ENCODE results near the gene PRKAR1B. TPM values are rescaled to one million over a fixed set of nuclear protein-coding genes. Genes with fewer than 3 reads are reported as not detected.
A peak's percentile ranks its signal among the peaks of the same experiment; 100 is the strongest.
"Not testable (repeated sequence)": the region's sequence is repeated elsewhere in the genome, so short reads cannot be mapped to it uniquely, and the experiment has no call there.

PRKAR1B gene
- total and polyA plus RNA-seq, 8 donors, result 2.5 to 8.4 (median 5.3) TPM

DNA sequence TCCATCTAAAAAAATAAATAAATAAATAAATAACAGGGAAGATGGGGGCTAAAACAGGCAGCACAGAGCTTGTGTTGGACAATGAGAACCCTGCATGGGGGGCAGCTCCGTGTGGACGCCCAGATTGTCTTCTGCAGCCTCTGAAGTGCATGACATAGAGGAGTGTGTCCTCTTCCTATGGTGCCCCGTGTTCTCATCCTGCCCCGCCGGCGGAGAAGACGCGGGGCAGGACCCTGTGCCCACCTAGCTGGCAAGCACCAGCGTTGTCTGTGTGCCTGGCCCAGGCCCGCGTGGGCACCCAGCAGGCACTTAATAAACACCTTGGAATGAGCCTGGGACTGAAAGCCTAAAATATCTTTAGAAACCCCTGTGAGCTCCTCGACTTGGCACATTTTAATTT, 89.3 kb downstream of the PRKAR1B start:
- Histone ChIP-seq H3K9me3 (no peaks in the 10 kb centered on the region), H3K4me1 (no peaks in the 10 kb centered on the region), H3K4me3 (no peak overlapping the region), H3K27ac (no peak overlapping the region), H3K36me3 (no peaks in the 10 kb centered on the region), H3K27me3 (no peaks in the 10 kb centered on the region)
- FAIRE-seq (no peak), ATAC-seq (no peak), DNase-seq (peak in 1 of 6 donors; percentile 37)
- 91 to 94% methylated on average over 12 of the region's 12 CpGs for WGBS, 2 donors
- TF ChIP-seq, protein P1, sequence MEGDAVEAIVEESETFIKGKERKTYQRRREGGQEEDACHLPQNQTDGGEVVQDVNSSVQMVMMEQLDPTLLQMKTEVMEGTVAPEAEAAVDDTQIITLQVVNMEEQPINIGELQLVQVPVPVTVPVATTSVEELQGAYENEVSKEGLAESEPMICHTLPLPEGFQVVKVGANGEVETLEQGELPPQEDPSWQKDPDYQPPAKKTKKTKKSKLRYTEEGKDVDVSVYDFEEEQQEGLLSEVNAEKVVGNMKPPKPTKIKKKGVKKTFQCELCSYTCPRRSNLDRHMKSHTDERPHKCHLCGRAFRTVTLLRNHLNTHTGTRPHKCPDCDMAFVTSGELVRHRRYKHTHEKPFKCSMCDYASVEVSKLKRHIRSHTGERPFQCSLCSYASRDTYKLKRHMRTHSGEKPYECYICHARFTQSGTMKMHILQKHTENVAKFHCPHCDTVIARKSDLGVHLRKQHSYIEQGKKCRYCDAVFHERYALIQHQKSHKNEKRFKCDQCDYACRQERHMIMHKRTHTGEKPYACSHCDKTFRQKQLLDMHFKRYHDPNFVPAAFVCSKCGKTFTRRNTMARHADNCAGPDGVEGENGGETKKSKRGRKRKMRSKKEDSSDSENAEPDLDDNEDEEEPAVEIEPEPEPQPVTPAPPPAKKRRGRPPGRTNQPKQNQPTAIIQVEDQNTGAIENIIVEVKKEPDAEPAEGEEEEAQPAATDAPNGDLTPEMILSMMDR (IDR thresholded peaks at IDR 0.05), result no peak
- intact Hi-C loops (cut with DNase I), result loop anchor here in 2 of 3 donors (5.0 to 10.0 kb wide), 2 partner anchors 303 to 311 kb away; no protein-coding TSS in a partner anchor

DNA sequence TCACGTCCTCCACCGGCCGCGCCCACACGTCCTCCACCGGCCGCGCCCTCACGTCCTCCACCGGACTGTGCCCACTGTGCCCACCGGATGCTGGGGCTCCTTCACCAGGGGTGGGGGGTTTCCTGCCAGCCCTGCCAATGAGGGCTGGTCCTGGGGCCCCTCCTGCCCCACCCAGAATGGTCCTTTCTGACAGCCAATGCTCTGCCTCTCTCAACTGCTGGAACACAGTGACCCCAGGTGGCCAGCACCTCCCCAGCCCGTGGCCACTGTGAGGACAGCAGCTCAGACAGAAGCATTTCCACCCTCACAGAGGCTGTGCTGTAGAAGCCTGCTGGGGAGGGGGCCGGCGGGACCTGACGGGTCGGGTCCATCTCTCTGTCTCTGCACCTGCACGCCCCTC, 90.7 kb downstream of the PRKAR1B start:
- H3K4me3 ChIP-seq, result no peak overlapping the region
- H3K4me1 ChIP-seq, result no peaks in the 10 kb centered on the region
- H3K27me3 ChIP-seq, result no peaks in the 10 kb centered on the region
- H3K27ac ChIP-seq, result no peak overlapping the region
- TF ChIP-seq, protein P1 (IDR thresholded peaks at IDR 0.05), result peak in 3 of 4 donors; percentile 10 to 31 (median 19)
- WGBS, 2 donors, result 72 to 82% methylated on average over 15 to 17 of the region's 17 CpGs
- H3K9me3 ChIP-seq, result no peaks in the 10 kb centered on the region
- ATAC-seq (peak; percentile 43 to 90 (median 75)), FAIRE-seq (no peak), DNase-seq (peak in 5 of 6 donors; percentile 20 to 80 (median 57))
- intact Hi-C loops (cut with DNase I), result loop anchor here in 2 of 3 donors (5.0 to 10.0 kb wide), 2 partner anchors 302 to 309 kb away; no protein-coding TSS in a partner anchor
- no peaks in the 10 kb centered on the region for H3K36me3 ChIP-seq

DNA sequence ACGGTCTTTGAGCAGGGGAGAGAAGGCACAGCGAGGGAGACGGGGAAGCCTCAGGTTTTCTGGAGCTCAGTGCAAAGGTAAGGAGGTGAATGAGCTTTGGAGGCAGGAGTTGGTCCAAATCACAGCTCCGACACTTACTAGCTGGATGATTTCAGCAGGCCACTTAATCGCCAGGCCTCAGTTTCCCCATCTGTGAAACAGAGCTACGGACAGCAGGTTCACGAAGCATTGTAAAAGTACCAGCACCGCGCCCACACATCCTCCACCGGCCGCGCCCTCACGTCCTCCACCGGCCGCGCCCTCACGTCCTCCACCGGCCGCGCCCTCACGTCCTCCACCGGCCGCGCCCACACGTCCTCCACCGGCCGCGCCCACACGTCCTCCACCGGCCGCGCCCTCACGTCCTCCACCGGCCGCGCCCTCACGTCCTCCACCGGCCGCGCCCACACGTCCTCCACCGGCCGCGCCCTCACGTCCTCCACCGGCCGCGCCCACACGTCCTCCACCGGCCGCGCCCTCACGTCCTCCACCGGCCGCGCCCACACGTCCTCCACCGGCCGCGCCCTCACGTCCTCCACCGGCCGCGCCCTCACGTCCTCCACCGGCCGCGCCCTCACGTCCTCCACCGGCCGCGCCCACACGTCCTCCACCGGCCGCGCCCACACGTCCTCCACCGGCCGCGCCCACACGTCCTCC, 91.2 kb downstream of the PRKAR1B start:
- H3K27ac ChIP-seq, DNase-seq, H3K9me3 ChIP-seq, H3K27me3 ChIP-seq, FAIRE-seq, H3K36me3 ChIP-seq, ATAC-seq, H3K4me3 ChIP-seq, H3K4me1 ChIP-seq: not testable (repeated sequence)
- 93 to 94% methylated on average over 64 to 80 of the region's 81 CpGs for whole genome bisulfite sequencing, 2 donors
- intact Hi-C loops (cut with DNase I), result loop anchor here in 2 of 3 donors (5.0 to 10.0 kb wide), 2 partner anchors 301 to 309 kb away; no protein-coding TSS in a partner anchor

DNA sequence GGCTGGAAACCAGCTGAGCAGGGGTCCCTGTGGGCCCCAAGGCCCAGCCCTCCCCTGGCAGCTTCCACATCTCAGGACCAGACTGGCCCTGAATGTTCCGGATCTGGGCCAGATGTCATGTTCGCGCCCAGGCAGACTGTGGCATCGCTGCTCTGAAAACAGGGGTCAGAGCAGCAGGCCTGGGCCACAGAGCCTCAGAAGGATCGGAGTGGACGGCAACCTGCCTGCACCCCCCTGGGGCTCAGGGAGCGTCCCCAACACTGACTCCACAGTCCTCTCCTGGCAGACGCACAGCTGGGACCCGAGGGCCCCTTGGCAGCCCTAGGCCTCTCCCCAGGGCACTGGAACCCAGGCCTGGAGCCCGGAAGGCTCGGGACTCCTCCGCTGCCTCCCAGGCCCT, 91.9 kb downstream of the PRKAR1B start:
- Histone ChIP-seq H3K36me3 (no peaks in the 10 kb centered on the region), H3K27me3 (no peaks in the 10 kb centered on the region), H3K4me1 (no peaks in the 10 kb centered on the region), H3K9me3 (no peaks in the 10 kb centered on the region), H3K4me3 (no peak overlapping the region), H3K27ac (no peak overlapping the region)
- TF ChIP-seq, protein P1 (IDR thresholded peaks at IDR 0.05), result no peak
- DNase-seq (peak in 2 of 6 donors; percentile 50 to 58), ATAC-seq (no peak), FAIRE-seq (no peak)
- intact Hi-C loops (cut with DNase I), result loop anchor here in 2 of 3 donors (5.0 to 10.0 kb wide), 2 partner anchors 300 to 308 kb away; no protein-coding TSS in a partner anchor
- 93 to 97% methylated on average over 12 of the region's 12 CpGs for WGBS, 2 donors

DNA sequence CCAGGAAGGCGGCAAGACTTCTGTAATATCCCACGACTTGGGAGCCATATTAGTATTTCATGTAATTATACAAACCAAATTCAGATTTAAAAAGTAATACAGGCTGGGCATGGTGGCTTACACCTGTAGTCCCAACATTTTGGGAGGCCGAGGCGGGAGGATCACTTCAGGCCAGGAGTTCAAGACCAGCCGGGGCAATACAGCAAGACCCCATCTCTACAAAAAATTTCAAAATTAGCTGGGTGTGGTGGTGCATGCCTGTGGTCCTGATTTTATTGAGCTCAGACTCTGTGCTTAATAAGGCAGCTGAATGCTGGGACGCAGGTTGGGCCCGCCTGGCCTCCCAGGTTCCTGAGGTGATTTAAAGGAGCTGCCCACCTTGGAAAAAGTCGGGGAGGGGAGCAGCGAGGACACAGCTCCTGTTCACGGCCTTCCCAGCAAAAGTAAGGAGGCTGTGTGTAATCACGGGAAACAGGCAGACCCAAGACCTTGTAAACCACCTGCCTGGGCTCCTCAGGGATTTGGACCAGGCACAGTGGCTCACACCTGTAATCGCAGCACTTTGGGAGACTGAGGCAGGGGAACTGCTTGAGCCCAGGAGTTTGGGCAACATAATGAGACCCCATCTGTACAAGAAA, 93.6 kb downstream of the PRKAR1B start:
- ATAC-seq, result no peak
- Histone ChIP-seq H3K36me3 (no peaks in the 10 kb centered on the region), H3K27me3 (no peaks in the 10 kb centered on the region), H3K4me1 (no peaks in the 10 kb centered on the region), H3K9me3 (no peaks in the 10 kb centered on the region), H3K27ac (no peak overlapping the region), H3K4me3 (no peak overlapping the region)
- TF ChIP-seq, protein P1 (IDR thresholded peaks at IDR 0.05), result no peak
- FAIRE-seq, result no peak
- peak in 1 of 6 donors; percentile 24 for DNase-seq
- intact Hi-C loops (cut with DNase I), result loop anchor here in 1 of 3 donors (10.0 kb wide), 1 partner anchor 299 kb away; no protein-coding TSS in a partner anchor
- WGBS, 2 donors, result 87 to 92% methylated on average over 12 of the region's 12 CpGs
